Stomach (tissue), 4 donors: ENCODE results near the gene DPYSL3.

Source experiments
- CTCF ChIP-seq, 7 experiments: fragments of 450-650 bp in 4 of 7; fragments of 200-600 bp in 3 of 7; sonication (generic) in 3 of 7; IDR thresholded peaks; one replicate each; pipeline ENCODE4 v1.5.1; 2016 to 2019; ENCODE audit warnings: antibody characterized with exemption in 7 of 7, control low read depth in 2 of 7, mild to moderate bottlenecking in 1 of 7
- EP300 ChIP-seq: sonication (generic); formaldehyde crosslinking; IDR thresholded peaks from one replicate; pipeline ENCODE4 v1.6.1; 2017; ENCODE audit warnings: antibody characterized with exemption
- POLR2AphosphoS5 ChIP-seq, 3 donors: sonication (generic); formaldehyde crosslinking; IDR thresholded peaks; one replicate each; pipeline ENCODE4 v1.6.1; 2016; ENCODE audit warnings: antibody characterized with exemption in 3 of 3

GRCh38 chr5:147465747-147466146, 44.1 kb downstream of the DPYSL3 start:
- TF ChIP-seq CTCF (IDR thresholded peaks at IDR 0.05) (no peak), EP300 (no peak), POLR2AphosphoS5 (IDR thresholded peaks at IDR 0.05) (no peak)
